Suprapubic skin (tissue), 4 donors: ENCODE measurements around the gene FNBP1.

Experiments used
- POLR2A ChIP-seq, 2 donors: fragments of 450-650 bp; IDR thresholded peaks; one replicate each; pipeline ENCODE4 v1.6.1; 2017; ENCODE audit warnings: antibody characterized with exemption in 2 of 2, mild to moderate bottlenecking in 2 of 2, moderate library complexity in 2 of 2
- POLR2AphosphoS5 ChIP-seq, 3 donors: sonication (generic); formaldehyde crosslinking; IDR thresholded peaks; one replicate each; pipeline ENCODE4 v1.6.1; 2017; ENCODE audit warnings: antibody characterized with exemption in 3 of 3
- TF ChIP-seq, protein P1 (sequence below), 2 donors: fragments of 200-600 bp in 1 of 2; fragments of 450-650 bp in 1 of 2; sonication (generic) in 1 of 2; IDR thresholded peaks; one replicate each; pipeline ENCODE4 v1.5.1; 2016 to 2019; ENCODE audit warnings: antibody characterized with exemption in 2 of 2, mild to moderate bottlenecking in 1 of 2, moderate library complexity in 1 of 2

- TF ChIP-seq POLR2AphosphoS5 (IDR thresholded peaks at IDR 0.05): no peak
- no peak for TF ChIP-seq POLR2A (IDR thresholded peaks at IDR 0.05)
- TF ChIP-seq, protein P1, sequence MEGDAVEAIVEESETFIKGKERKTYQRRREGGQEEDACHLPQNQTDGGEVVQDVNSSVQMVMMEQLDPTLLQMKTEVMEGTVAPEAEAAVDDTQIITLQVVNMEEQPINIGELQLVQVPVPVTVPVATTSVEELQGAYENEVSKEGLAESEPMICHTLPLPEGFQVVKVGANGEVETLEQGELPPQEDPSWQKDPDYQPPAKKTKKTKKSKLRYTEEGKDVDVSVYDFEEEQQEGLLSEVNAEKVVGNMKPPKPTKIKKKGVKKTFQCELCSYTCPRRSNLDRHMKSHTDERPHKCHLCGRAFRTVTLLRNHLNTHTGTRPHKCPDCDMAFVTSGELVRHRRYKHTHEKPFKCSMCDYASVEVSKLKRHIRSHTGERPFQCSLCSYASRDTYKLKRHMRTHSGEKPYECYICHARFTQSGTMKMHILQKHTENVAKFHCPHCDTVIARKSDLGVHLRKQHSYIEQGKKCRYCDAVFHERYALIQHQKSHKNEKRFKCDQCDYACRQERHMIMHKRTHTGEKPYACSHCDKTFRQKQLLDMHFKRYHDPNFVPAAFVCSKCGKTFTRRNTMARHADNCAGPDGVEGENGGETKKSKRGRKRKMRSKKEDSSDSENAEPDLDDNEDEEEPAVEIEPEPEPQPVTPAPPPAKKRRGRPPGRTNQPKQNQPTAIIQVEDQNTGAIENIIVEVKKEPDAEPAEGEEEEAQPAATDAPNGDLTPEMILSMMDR (IDR thresholded peaks at IDR 0.05): no peak
Measured at GRCh38 chr9:129889122-129889940, 153.7 kb downstream of the FNBP1 start.
